ENCODE data around the gene ATOH8.

The ATOH8 gene

GRCh38 chr2:85719609-85720240 lies 34.1 kb upstream of the ATOH8 start:
- no peak for DNase-seq

GRCh38 chr2:85720533-85720932 lies 33.3 kb upstream of the ATOH8 start:
- DNase-seq: no peak

- no peak for DNase-seq
Observed at GRCh38 chr2:85721641-85722040, 32.1 kb upstream of the ATOH8 start.

- DNase-seq: no peak
Observed at GRCh38 chr2:85722519-85722918, 31.3 kb upstream of the ATOH8 start.

- no peak for DNase-seq
Observed at GRCh38 chr2:85723707-85724360, 30.0 kb upstream of the ATOH8 start.

GRCh38 chr2:85724731-85725181 lies 29.0 kb upstream of the ATOH8 start:
- DNase-seq: no peak

- DNase-seq: no peak
Observed at GRCh38 chr2:85725451-85725850, 28.3 kb upstream of the ATOH8 start.

GRCh38 chr2:85727798-85728197 lies 26.0 kb upstream of the ATOH8 start:
- DNase-seq: no peak

- no peak for DNase-seq
Observed at GRCh38 chr2:85728342-85728741, 25.4 kb upstream of the ATOH8 start.

- DNase-seq: peak; percentile 74
Observed at GRCh38 chr2:85728883-85729824, 24.6 kb upstream of the ATOH8 start.

- DNase-seq: no peak
Observed at GRCh38 chr2:85729825-85730510, 23.8 kb upstream of the ATOH8 start.

- no peak for DNase-seq
Observed at GRCh38 chr2:85730686-85731230, 23.0 kb upstream of the ATOH8 start.

- DNase-seq: no peak
Observed at GRCh38 chr2:85731606-85732005, 22.2 kb upstream of the ATOH8 start.

- no peak for DNase-seq
Observed at GRCh38 chr2:85732467-85733120, 21.2 kb upstream of the ATOH8 start.

GRCh38 chr2:85733121-85733960 lies 20.4 kb upstream of the ATOH8 start:
- no peak for DNase-seq

- no peak for DNase-seq
Observed at GRCh38 chr2:85734015-85734414, 19.8 kb upstream of the ATOH8 start.

GRCh38 chr2:85734942-85735608 lies 18.7 kb upstream of the ATOH8 start:
- no peak for DNase-seq

GRCh38 chr2:85735691-85736090 lies 18.1 kb upstream of the ATOH8 start:
- DNase-seq: no peak

GRCh38 chr2:85736456-85737355 lies 17.1 kb upstream of the ATOH8 start:
- DNase-seq: no peak

GRCh38 chr2:85737481-85737880 lies 16.3 kb upstream of the ATOH8 start:
- DNase-seq: no peak
